Vagina (tissue), 2 donors: ENCODE measurements around the gene HS6ST3.

Experiments used
- CTCF ChIP-seq, 3 experiments: fragments of 450-650 bp in 2 of 3; fragments of 200-600 bp in 1 of 3; sonication (generic) in 1 of 3; IDR thresholded peaks; one replicate each; pipeline ENCODE4 v1.5.1; 2017 to 2019; ENCODE audit warnings: antibody characterized with exemption in 3 of 3, mild to moderate bottlenecking in 2 of 3, moderate library complexity in 2 of 3
- POLR2A ChIP-seq, 2 donors: fragments of 450-650 bp; IDR thresholded peaks; one replicate each; pipeline ENCODE4 v1.6.1; 2017; ENCODE audit warnings: antibody characterized with exemption in 2 of 2, mild to moderate bottlenecking in 2 of 2, moderate library complexity in 2 of 2
- POLR2AphosphoS5 ChIP-seq, 2 donors: sonication (generic); formaldehyde crosslinking; IDR thresholded peaks; one replicate each; pipeline ENCODE4 v1.9.0; 2017; ENCODE audit warnings: antibody characterized with exemption in 2 of 2, mild to moderate bottlenecking in 2 of 2, low read depth in 1 of 2; ENCODE audit not compliant: insufficient read depth in 1 of 2

- no peak for TF ChIP-seq CTCF (IDR thresholded peaks at IDR 0.05)
- TF ChIP-seq POLR2A (IDR thresholded peaks at IDR 0.05) = no peak
- TF ChIP-seq POLR2AphosphoS5 (IDR thresholded peaks at IDR 0.05; ENCODE audit: insufficient read depth in 1 of 2, low read depth in 1 of 2) = no peak
These were observed 391.6 kb downstream of the HS6ST3 start for GRCh38 chr13:96481482-96481881.
